GM12891 (cell line): Measurements from ENCODE around the gene MAP3K12.

ENCODE experiments used
- POLR2A ChIP-seq: IDR thresholded peaks from 2 replicates; pipeline ENCODE4 v1.6.1; 2011; ENCODE audit warnings: low read depth, low read length, control low read depth
- SPI1 ChIP-seq: IDR thresholded peaks from 2 replicates; pipeline ENCODE4 v1.6.1; 2011; ENCODE audit warnings: low read depth, low read length, control low read depth

DNA sequence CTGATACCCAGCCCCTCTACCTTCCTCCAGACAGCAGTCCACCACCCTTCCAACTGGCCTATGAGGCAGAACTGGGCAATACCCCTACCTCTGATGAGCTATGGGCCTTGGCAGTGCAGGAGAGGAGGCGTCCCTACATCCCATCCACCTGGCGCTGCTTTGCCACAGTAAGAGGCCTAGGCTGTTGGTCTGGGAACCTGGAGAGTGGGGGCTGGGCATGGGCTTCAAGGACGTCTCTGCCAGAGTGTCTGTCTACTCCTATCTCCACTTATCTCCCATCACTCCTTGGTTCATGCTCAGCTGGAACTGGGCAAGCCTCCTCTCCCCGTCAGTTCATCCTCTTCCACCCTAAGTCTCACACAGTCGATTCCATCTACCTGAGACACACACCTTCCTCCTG, 69.1 kb downstream of the MAP3K12 start:
- no peak for TF ChIP-seq SPI1
- TF ChIP-seq POLR2A: no peak
